K562 (cell line): ENCODE measurements around the gene ZKSCAN5. TPM values are rescaled to one million over a fixed set of nuclear protein-coding genes. Genes with fewer than 3 reads are reported as not detected.

Experiments used
- ATAC-seq: fragments of 200-7000 bp; cut with Tn5 transposase; 3 replicates; pipeline ENCODE4 v1.9.1; 2020; ENCODE audit warnings: moderate library complexity
- BruUV-seq: library from RNA; stranded (reverse); fragments of 400-500 nt; replicated peaks from 2 replicates; lab custom pipeline; 2021; lab: Mats Ljungman, UMichigan
- CTCF ChIA-PET: fragments of 300-600 bp; formaldehyde crosslinking; extraction: SDS; loops from one replicate; lab custom pipeline; 2021; ENCODE audit warnings: low intra/inter-chr PET ratio; lab: Yijun Ruan, JAX
- POLR2A ChIA-PET: fragments of 300-600, 350-650 bp; sonication (Branson Sonifier 250); formaldehyde crosslinking; extraction: SDS; loops from one replicate; lab custom pipeline; 2021; ENCODE audit warnings: antibody characterized with exemption, inconsistent platforms; lab: Yijun Ruan, JAX
- DNase-seq, 4 experiments: peaks; one replicate each; pipeline versions ENCODE4 v3.0.0 to v3.0.0-alpha.2; 2011 to 2018; ENCODE audit warnings: low spot score in 3 of 4, mixed read lengths in 3 of 4; ENCODE audit errors: extremely low read depth in 1 of 4
- FAIRE-seq: peaks from 2 replicates; lab custom pipeline; 2011; peaks lifted over from hg19 to GRCh38; lab: Jason Lieb, UNC
- H2AFZ ChIP-seq: 2 replicates; pipeline ENCODE4 v1.6.0; 2011; ENCODE audit warnings: low read depth, low read length, control low read depth, inconsistent platforms
- H3K27ac ChIP-seq: fragments of 200-600 bp; 3 replicates; pipeline ENCODE4 v1.8.0; 2011; ENCODE audit warnings: low read depth, mild to moderate bottlenecking, control low read depth, inconsistent platforms, low read length, moderate library complexity, mixed read lengths; ENCODE audit errors: extremely low read depth
- H3K27me3 ChIP-seq, 2 experiments: fragments of 300-600 bp in 1 of 2; 2 replicates in 1 of 2; 3 replicates in 1 of 2; pipeline versions ENCODE4 v1.6.0 to v1.8.0; 2011; ENCODE audit warnings: inconsistent platforms in 2 of 2, low read length in 2 of 2, mild to moderate bottlenecking in 1 of 2, mixed read lengths in 1 of 2, moderate library complexity in 1 of 2; ENCODE audit not compliant: control insufficient read depth in 2 of 2, insufficient read depth in 2 of 2
- H3K36me3 ChIP-seq: fragments of 300-600 bp; 3 replicates; pipeline ENCODE4 v1.8.0; 2011; ENCODE audit warnings: mild to moderate bottlenecking, low read length, inconsistent platforms; ENCODE audit not compliant: control insufficient read depth, insufficient read depth
- H3K4me1 ChIP-seq, 2 experiments: fragments of 200-600 bp in 1 of 2; replicated peaks in 1 of 2; 2 replicates in 1 of 2; 3 replicates in 1 of 2; pipeline versions ENCODE4 v1.5.1 to v1.8.0; 2011; ENCODE audit warnings: inconsistent platforms in 2 of 2, low read length in 2 of 2, mild to moderate bottlenecking in 1 of 2, mixed read lengths in 1 of 2, moderate library complexity in 1 of 2; ENCODE audit not compliant: control insufficient read depth in 2 of 2, insufficient read depth in 2 of 2
- H3K4me2 ChIP-seq: 2 replicates; pipeline ENCODE4 v1.6.1; 2011; ENCODE audit warnings: low read length, control low read depth, inconsistent platforms, mixed read lengths; ENCODE audit not compliant: insufficient read depth
- H3K4me3 ChIP-seq: fragments of 200-600 bp; sonication (generic), shearing (Covaris generic); 2 replicates; pipeline ENCODE4 v1.5.1; 2016; ENCODE audit warnings: control low read depth, inconsistent platforms
- H3K79me2 ChIP-seq: fragments of 200-600 bp; 3 replicates; pipeline ENCODE4 v1.8.0; 2011; ENCODE audit warnings: low read length, inconsistent platforms; ENCODE audit not compliant: control insufficient read depth, insufficient read depth
- H3K9ac ChIP-seq, 2 experiments: 2 replicates each; pipeline versions ENCODE4 v1.6.0 to v1.6.1; 2011; ENCODE audit warnings: low read depth in 2 of 2, low read length in 2 of 2, control low read depth in 1 of 2, inconsistent platforms in 1 of 2, mild to moderate bottlenecking in 1 of 2, mixed read lengths in 1 of 2; ENCODE audit not compliant: insufficient read depth in 1 of 2
- H3K9me1 ChIP-seq: one replicate; pipeline ENCODE4 v1.6.0; 2011; ENCODE audit warnings: inconsistent platforms, mild to moderate bottlenecking, low read length, moderate library complexity; ENCODE audit not compliant: control insufficient read depth, insufficient read depth
- H3K9me3 ChIP-seq: replicated peaks from 2 replicates; pipeline ENCODE4 v1.5.1; 2011; ENCODE audit warnings: low read depth, low read length, inconsistent platforms; ENCODE audit not compliant: control insufficient read depth, insufficient read depth
- H4K20me1 ChIP-seq: replicated peaks from 2 replicates; pipeline ENCODE4 v1.6.1; 2011; ENCODE audit warnings: low read length, inconsistent platforms, mixed read lengths; ENCODE audit not compliant: control insufficient read depth, insufficient read depth
- EP400 ChIP-seq: fragments of 450-650 bp; IDR thresholded peaks from 2 replicates; pipeline ENCODE4 v1.6.1; 2017; ENCODE audit warnings: antibody characterized with exemption, mild to moderate bottlenecking, moderate library complexity
- HDAC8 ChIP-seq: fragments of 450-650 bp; IDR thresholded peaks from 2 replicates; pipeline ENCODE4 v1.6.1; 2016; ENCODE audit warnings: mild to moderate bottlenecking, missing genetic modification characterization, moderate library complexity, missing compliant biosample characterization
- KAT2B ChIP-seq: IDR thresholded peaks from one replicate; pipeline ENCODE4 v1.6.1; 2012; ENCODE audit warnings: low read depth, mild to moderate bottlenecking, control low read depth, inconsistent platforms, low read length, moderate library complexity
- MEF2D ChIP-seq: conservative IDR thresholded peaks from 2 replicates; pipeline ENCODE4 v1.6.1; 2016; ENCODE audit warnings: low read depth, missing genetic modification characterization, missing compliant biosample characterization
- PURB ChIP-seq: sonication (generic); formaldehyde crosslinking; IDR thresholded peaks from 2 replicates; pipeline ENCODE4 v1.9.0; 2021; ENCODE audit warnings: low read depth, mild to moderate bottlenecking, missing genetic modification reagents
- TBP ChIP-seq: optimal IDR thresholded peaks from 2 replicates; pipeline ENCODE3; 2011; ENCODE audit warnings: low read depth, low read length, improper control_type of control experiment
- ZBTB40 ChIP-seq, 2 experiments: fragments of 450-650 bp in 1 of 2; sonication (generic) in 1 of 2; formaldehyde crosslinking in 1 of 2; IDR thresholded peaks; 2 replicates each; pipeline versions ENCODE4 v1.7.1 to v1.9.0; 2016 to 2022; ENCODE audit warnings: inconsistent platforms in 1 of 2, mild to moderate bottlenecking in 1 of 2, missing genetic modification reagents in 1 of 2
- ZNF165 ChIP-seq: fragments of 250-450 bp; sonication (Bioruptor Pico); IDR thresholded peaks from 2 replicates; pipeline ENCODE4 v1.4.0; 2020; ENCODE audit warnings: borderline replicate concordance
- ZNF431 ChIP-seq: sonication (generic); formaldehyde crosslinking; IDR thresholded peaks from 2 replicates; pipeline ENCODE4 v1.8.0; 2022; ENCODE audit warnings: mild to moderate bottlenecking, missing genetic modification reagents
- ZNF436 ChIP-seq: fragments of 250-450, 450-650 bp; sonication (Bioruptor Pico); formaldehyde crosslinking; IDR thresholded peaks from 2 replicates; pipeline ENCODE4 v1.7.0; 2020; ENCODE audit warnings: mild to moderate bottlenecking
- ZNF586 ChIP-seq: fragments of 450-650 bp; formaldehyde crosslinking; conservative IDR thresholded peaks from 2 replicates; pipeline ENCODE4 v1.4.0; 2020; ENCODE audit warnings: mild to moderate bottlenecking, moderate library complexity
- WGBS: fragments of 100-300 bp; shearing (Covaris generic); methylation state at CpG from one replicate; pipeline ENCODE4 v1.1.6; 2016; ENCODE audit warnings: low coverage, mixed read lengths; ENCODE audit not compliant: insufficient coverage; ENCODE audit errors: missing lambda C conversion rate; 5-methylcytosine and 5-hydroxymethylcytosine counted together
- in situ Hi-C: fragments of 300-500 bp; cut with MboI; formaldehyde crosslinking; loops from 4 replicates; pipeline ENCODE4 v1.15.0; 2018; ENCODE audit warnings: inconsistent platforms, mixed read lengths
- intact Hi-C: fragments of 100-400 bp; cut with micrococcal nuclease; formaldehyde crosslinking; loops from 2 replicates; pipeline ENCODE4 v1.14.2; 2022
- polyA plus RNA-seq, 8 experiments: library from polyadenylated mRNA; depleted of rRNA in 4 of 8; stranded (reverse) in 5 of 8; unstranded in 3 of 8; fragments of >200 nt; fragmentation: Nextera tagmentation in 2 of 8; fragmentation: Illumina TruSeq in 1 of 8; extraction: Ambion mirVana in 2 of 8; extraction: Trizol in 1 of 8; gene quantifications; 2 replicates each; pipeline versions ENCODE4 v1.2.1 to v1.2.3, GENCODE V29; 2011 to 2014; ENCODE audit warnings: inconsistent platforms in 1 of 8, missing spikeins in 1 of 8
- total RNA-seq, 7 experiments: library from RNA; depleted of rRNA in 6 of 7; stranded (reverse); fragments of >200 nt in 6 of 7; fragmentation: Illumina TruSeq in 2 of 7; extraction: Trizol in 2 of 7; gene quantifications; 2 replicates each; pipeline versions ENCODE4 v1.2.1 to v1.2.3, GENCODE V29; 2011 to 2021; ENCODE audit warnings: low replicate concordance in 1 of 7

ZKSCAN5 gene
- total and polyA plus RNA-seq, 9 of the 15 experiments (the other 6 are each of a cell fraction or from before 2014, with no cell fraction given) = 4.2 to 19.0 (median 15.0) TPM

- no peak for TF ChIP-seq ZNF165
- no peak for TF ChIP-seq ZNF436 (CRISPR knock-in tag)
- no peak for TF ChIP-seq HDAC8
- TF ChIP-seq PURB (CRISPR knock-in tag) = no peak
- peak; percentile 89 for TF ChIP-seq TBP
- TF ChIP-seq, all 486 proteins: peak for 169
These were observed 31.7 kb upstream of the ZKSCAN5 start, which contains the start of gene ZNF789 (continued) for GRCh38 chr7:99472561-99473314.

- ChIA-PET POLR2A (interaction anchor here (0.7 to 1.7 kb wide), 10 partner anchors 9 to 85 kb away, joined by 3 to 8 read pairs (median 3); partner anchors contain the start of genes ZKSCAN5, ZNF394 and ZNF655), CTCF (no interaction called here)
- peak overlapping the region; percentile 95 for H3K4me2 ChIP-seq
- in situ Hi-C loops = no loop called here
- H3K36me3 ChIP-seq = peaks cover 34% of the 10 kb centered on the region
- BruUV-seq = TSS peak; percentile 79
- H3K27me3 ChIP-seq = no peaks in the 10 kb centered on the region
- peak in 3 of 4 experiments; percentile 20 to 87 (median 79) for DNase-seq
- peak overlapping the region; percentile 80 for H2AFZ ChIP-seq
- H3K9me3 ChIP-seq = no peaks in the 10 kb centered on the region
- H3K9ac ChIP-seq = peak overlapping the region; percentile 85 to 97
- H3K79me2 ChIP-seq = peaks cover 59% of the 10 kb centered on the region
- H4K20me1 ChIP-seq = no peaks in the 10 kb centered on the region; the same call in 1 of the 2 replicates
- H3K4me3 ChIP-seq = peak overlapping the region; percentile 92
- peak; percentile 47 for ATAC-seq
- peak; percentile 96 for FAIRE-seq
- intact Hi-C loops = loop anchor here (10.0 kb wide), 1 partner anchor 82 kb away; the partner anchor contains the start of genes FAM200A and ZNF655
- peak overlapping the region; percentile 92 for H3K27ac ChIP-seq
- no peaks in the 10 kb centered on the region for H3K9me1 ChIP-seq
- peaks cover 7 to 18% of the 10 kb centered on the region in 2 experiments; a peak in 4 of 5 replicates for H3K4me1 ChIP-seq
- WGBS = 2% methylated on average over 7 of the region's 7 CpGs
- TF ChIP-seq ZBTB40 (IDR thresholded peaks at IDR 0.05) (peak; percentile 77), ZBTB40 (CRISPR knock-in tag; IDR thresholded peaks at IDR 0.05) (no peak), ZNF586 (CRISPR knock-in tag) (no peak), ZNF431 (peak; percentile 4; the same call in 1 of the 2 replicates), MEF2D (tag) (no peak), EP400 (no peak), KAT2B (no peak)
These were observed 31.2 kb upstream of the ZKSCAN5 start for GRCh38 chr7:99473315-99473596.
